Measurements from ENCODE around the gene DNAJC5G. TPM values are rescaled to one million over a fixed set of nuclear protein-coding genes. Genes with fewer than 3 reads are reported as not detected.

DNAJC5G gene
- total RNA-seq, 1 experiment from 2014 or later = 0.25 TPM

DNA sequence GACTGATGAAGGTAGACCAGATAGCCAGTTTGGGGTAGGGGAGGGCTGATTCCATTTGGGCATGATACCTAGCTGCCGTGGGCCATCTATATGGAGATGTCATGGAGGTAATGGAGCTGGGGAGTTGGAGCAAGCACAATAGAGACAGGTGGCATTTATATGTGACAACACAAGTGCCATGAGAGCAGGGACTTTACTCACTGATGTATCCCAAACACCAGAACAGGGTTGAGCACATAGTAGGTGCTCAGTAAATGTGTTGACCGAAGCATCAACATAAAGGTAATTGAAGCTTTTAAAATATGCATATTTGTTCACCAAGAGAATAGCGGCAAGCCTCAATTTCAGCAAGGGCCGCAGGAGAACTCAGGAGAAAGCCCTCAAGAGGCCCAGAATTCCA, 27.3 kb upstream of the DNAJC5G start:
- intact Hi-C loops (cut with micrococcal nuclease; ENCODE audit: unreplicated experiment) = no loop called here
- CTCF ChIA-PET = interaction anchor here (1.7 to 2.1 kb wide), 2 partner anchors 15 to 32 kb away, joined by 4 to 8 read pairs; partner anchors contain the start of gene SLC30A3
- Histone ChIP-seq H3K27me3 (replicated peaks; ENCODE audit: control insufficient read depth, insufficient read depth, low read length) (no peaks in the 10 kb centered on the region), H3K4me3 (ENCODE audit: low read depth, low read length) (no peak overlapping the region), H3K4me1 (no peaks in the 10 kb centered on the region), H3K9me3 (no peaks in the 10 kb centered on the region), H3K36me3 (ENCODE audit: control insufficient read depth, insufficient read depth, low read length) (no peaks in the 10 kb centered on the region)
- no peak for DNase-seq
- Mint-ChIP-seq H3K9me3 (ENCODE audit: unreplicated experiment) (no peaks in the 10 kb centered on the region), H3K4me3 (ENCODE audit: unreplicated experiment) (no peak overlapping the region), H3K36me3 (ENCODE audit: insufficient read depth, unreplicated experiment) (peaks cover 25% of the 10 kb centered on the region), H3K4me1 (ENCODE audit: low read depth, unreplicated experiment) (no peaks in the 10 kb centered on the region), H3K27me3 (ENCODE audit: insufficient read depth, unreplicated experiment) (no peaks in the 10 kb centered on the region), H3K27ac (ENCODE audit: unreplicated experiment) (no peak overlapping the region)
- TF ChIP-seq, protein P1, sequence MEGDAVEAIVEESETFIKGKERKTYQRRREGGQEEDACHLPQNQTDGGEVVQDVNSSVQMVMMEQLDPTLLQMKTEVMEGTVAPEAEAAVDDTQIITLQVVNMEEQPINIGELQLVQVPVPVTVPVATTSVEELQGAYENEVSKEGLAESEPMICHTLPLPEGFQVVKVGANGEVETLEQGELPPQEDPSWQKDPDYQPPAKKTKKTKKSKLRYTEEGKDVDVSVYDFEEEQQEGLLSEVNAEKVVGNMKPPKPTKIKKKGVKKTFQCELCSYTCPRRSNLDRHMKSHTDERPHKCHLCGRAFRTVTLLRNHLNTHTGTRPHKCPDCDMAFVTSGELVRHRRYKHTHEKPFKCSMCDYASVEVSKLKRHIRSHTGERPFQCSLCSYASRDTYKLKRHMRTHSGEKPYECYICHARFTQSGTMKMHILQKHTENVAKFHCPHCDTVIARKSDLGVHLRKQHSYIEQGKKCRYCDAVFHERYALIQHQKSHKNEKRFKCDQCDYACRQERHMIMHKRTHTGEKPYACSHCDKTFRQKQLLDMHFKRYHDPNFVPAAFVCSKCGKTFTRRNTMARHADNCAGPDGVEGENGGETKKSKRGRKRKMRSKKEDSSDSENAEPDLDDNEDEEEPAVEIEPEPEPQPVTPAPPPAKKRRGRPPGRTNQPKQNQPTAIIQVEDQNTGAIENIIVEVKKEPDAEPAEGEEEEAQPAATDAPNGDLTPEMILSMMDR (IDR thresholded peaks at IDR 0.05; ENCODE audit: insufficient read depth in 1 of 2, low read depth in 1 of 2, low read length in 1 of 2, severe bottlenecking in 1 of 2, unreplicated experiment in 1 of 2) = no peak
- POLR2A ChIA-PET = no interaction called here
- BruUV-seq (replicated peaks) = no TSS peak

DNA sequence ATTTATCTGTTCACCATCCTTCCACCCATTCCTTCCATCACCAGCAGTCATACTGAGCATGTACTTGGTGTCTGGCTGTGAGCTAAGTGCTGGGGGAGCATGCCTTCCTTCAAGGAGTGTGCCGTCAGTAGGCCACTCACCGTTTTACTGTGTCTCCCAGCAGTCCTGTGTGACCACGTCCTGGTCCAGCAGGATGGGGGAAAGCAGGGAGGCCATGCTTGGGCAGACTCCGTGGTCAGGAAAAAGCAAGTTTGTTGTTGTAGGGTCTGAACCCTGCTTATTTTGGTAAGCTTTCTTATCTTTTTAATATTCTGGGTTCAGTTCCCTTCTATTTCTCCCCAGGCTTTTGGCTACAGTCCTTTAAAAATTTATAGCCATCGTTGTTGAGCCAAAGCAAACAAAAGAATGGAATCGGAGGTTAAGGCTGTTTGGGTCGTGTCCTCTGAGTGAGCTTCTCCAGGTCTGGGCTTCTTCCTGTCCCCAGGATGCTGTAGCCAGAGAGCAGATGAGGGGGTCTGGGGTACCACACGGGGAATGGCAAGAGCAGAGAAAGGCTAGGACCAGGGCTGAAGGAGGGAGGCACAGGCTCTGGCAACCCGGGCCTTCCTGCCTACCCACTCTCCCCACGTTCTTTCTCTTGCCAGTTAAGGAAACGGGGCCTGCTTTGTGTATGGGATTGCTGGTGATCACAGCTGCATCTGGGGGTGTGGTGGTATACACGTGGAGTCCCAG, 25.9 kb upstream of the DNAJC5G start:
- CTCF ChIA-PET = interaction anchor here (0.6 to 2.1 kb wide), 4 partner anchors 13 to 71 kb away, joined by 3 to 8 read pairs (median 4); partner anchors contain the start of gene SLC30A3
- intact Hi-C loops (cut with micrococcal nuclease; ENCODE audit: unreplicated experiment) = no loop called here

DNA sequence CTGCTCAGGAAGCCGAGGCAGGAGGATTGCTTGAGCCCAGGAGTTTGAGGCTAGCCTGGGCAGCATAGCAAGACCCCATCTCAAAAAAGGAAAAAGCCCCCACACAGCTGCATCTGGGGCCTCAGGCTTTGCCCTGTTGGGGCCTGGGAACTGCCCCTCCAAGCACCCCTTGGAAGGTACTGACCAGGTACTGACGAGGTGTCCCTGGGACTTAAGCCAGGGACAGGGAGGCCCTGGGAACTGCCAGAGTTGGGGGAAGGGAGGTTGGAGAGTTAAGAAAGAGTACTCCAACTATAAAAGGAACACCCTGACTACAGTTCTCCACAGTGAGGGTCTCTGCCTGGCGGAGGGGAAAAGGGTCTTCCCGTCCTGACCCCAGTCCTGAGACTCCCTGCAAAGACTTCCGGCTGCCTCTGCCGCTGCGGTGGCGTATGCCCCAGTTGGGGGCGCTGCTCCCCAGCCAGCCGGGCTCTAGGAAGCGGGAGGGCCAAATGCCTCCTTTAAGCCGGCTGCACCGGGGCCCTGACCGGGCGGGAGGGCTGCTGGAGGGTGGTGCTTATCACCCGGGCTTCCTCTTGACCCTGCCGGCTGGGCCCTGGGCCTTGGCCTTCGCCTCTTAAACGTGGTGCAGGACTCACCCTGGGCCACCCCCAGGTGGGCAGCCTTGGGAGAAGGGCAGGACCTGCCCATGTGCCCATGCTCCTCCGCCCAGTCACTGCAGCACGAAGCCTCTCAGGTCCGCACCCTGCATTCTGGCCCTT, 25.2 kb upstream of the DNAJC5G start:
- Histone ChIP-seq H3K9me3 (no peaks in the 10 kb centered on the region), H3K36me3 (ENCODE audit: control insufficient read depth, insufficient read depth, low read length) (no peaks in the 10 kb centered on the region), H3K4me3 (ENCODE audit: low read depth, low read length) (no peak overlapping the region), H3K4me1 (no peaks in the 10 kb centered on the region), H3K27me3 (replicated peaks; ENCODE audit: control insufficient read depth, insufficient read depth, low read length) (no peaks in the 10 kb centered on the region)
- TF ChIP-seq, protein P1 (IDR thresholded peaks at IDR 0.05; ENCODE audit: insufficient read depth in 1 of 2, low read depth in 1 of 2, low read length in 1 of 2, severe bottlenecking in 1 of 2, unreplicated experiment in 1 of 2) = peak; percentile 47 to 78
- Mint-ChIP-seq H3K4me3 (ENCODE audit: unreplicated experiment) (no peak overlapping the region), H3K27me3 (ENCODE audit: insufficient read depth, unreplicated experiment) (no peaks in the 10 kb centered on the region), H3K4me1 (ENCODE audit: low read depth, unreplicated experiment) (no peaks in the 10 kb centered on the region), H3K36me3 (ENCODE audit: insufficient read depth, unreplicated experiment) (peaks cover 15% of the 10 kb centered on the region), H3K27ac (ENCODE audit: unreplicated experiment) (no peak overlapping the region), H3K9me3 (ENCODE audit: unreplicated experiment) (no peaks in the 10 kb centered on the region)
- intact Hi-C loops (cut with micrococcal nuclease; ENCODE audit: unreplicated experiment) = loop anchor here (1.0 kb wide), 2 partner anchors 30 to 53 kb away; no protein-coding TSS in a partner anchor
- DNase-seq = peak in 1 of 2 experiments; percentile 73
- CTCF ChIA-PET = interaction anchor here (1.1 to 2.1 kb wide), 2 partner anchors 30 kb away, joined by 6 to 8 read pairs; no protein-coding TSS in a partner anchor
- POLR2A ChIA-PET = no interaction called here
- no TSS peak for BruUV-seq (replicated peaks)

More for the DNA sequence above, 25.9 kb upstream of the DNAJC5G start:
- Mint-ChIP-seq H3K27me3 (ENCODE audit: insufficient read depth, unreplicated experiment) (no peaks in the 10 kb centered on the region), H3K36me3 (ENCODE audit: insufficient read depth, unreplicated experiment) (peaks cover 15% of the 10 kb centered on the region), H3K27ac (ENCODE audit: unreplicated experiment) (no peak overlapping the region), H3K9me3 (ENCODE audit: unreplicated experiment) (no peaks in the 10 kb centered on the region), H3K4me3 (ENCODE audit: unreplicated experiment) (no peak overlapping the region), H3K4me1 (ENCODE audit: low read depth, unreplicated experiment) (no peaks in the 10 kb centered on the region)
- POLR2A ChIA-PET = no interaction called here
- Histone ChIP-seq H3K27me3 (replicated peaks; ENCODE audit: control insufficient read depth, insufficient read depth, low read length) (no peaks in the 10 kb centered on the region), H3K4me1 (no peaks in the 10 kb centered on the region), H3K4me3 (ENCODE audit: low read depth, low read length) (no peak overlapping the region), H3K9me3 (no peaks in the 10 kb centered on the region), H3K36me3 (ENCODE audit: control insufficient read depth, insufficient read depth, low read length) (no peaks in the 10 kb centered on the region)
- TF ChIP-seq, protein P1 (IDR thresholded peaks at IDR 0.05; ENCODE audit: insufficient read depth in 1 of 2, low read depth in 1 of 2, low read length in 1 of 2, severe bottlenecking in 1 of 2, unreplicated experiment in 1 of 2) = no peak
- BruUV-seq (replicated peaks) = no TSS peak
- no peak for DNase-seq
